ENCODE results near the gene ASB8.
"Not testable (repeated sequence)": the region's sequence is repeated elsewhere in the genome, so short reads cannot be mapped to it uniquely, and the experiment has no call there.

ASB8 gene

DNA sequence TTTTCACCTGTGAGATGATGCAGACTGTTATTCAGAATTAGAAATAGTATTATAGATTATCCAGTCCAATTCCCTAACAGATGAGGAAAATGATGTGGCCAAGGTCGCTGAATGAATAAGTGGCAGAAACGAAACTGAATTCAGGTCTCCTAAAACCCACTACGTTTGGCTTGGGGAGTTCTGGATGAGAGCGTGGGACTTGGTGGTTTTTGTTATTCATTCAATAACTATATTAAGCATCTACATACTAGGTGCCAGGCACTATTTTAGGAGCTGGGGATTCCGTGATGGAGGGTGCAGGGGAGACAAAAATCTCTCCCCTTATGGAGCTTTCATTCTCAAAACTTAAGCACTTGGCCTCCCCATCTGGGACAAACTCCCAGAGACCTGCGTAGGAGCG is 25.3 kb upstream of the ASB8 start:
- DNase-seq, result no peak

DNA sequence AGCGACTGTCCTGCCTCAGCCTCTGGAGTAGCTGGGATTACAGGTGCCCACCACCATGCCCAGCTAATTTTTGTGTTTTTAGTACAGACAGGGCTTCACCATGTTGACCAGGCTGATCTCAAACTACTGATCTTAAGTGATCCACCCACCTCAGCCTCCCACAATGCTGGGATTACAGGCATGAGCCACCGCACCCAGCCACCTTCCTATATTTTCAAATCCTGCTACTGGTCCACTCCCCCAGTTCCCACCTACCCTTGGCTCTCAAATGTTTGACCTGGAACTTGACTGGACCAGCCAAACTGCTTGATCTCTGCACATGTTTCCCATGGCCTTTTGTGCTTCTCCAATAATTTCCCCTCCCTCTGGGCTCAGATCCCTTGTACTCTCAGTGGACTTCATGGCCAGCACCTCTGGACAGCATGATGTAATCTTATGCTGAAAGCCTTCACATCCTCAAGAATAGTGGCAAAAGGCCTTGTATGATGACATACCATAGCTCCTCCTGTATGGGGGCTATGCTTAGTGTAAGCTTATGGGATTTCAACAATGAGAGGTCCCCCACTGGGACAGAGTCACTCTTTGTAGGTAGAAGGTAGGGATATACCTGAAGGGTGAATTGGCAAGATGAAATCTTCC is 23.7 kb upstream of the ASB8 start:
- DNase-seq, result no peak

- DNase-seq, result no peak
These were observed 23.1 kb upstream of the ASB8 start for GRCh38 chr12:48180424-48180823.

DNA sequence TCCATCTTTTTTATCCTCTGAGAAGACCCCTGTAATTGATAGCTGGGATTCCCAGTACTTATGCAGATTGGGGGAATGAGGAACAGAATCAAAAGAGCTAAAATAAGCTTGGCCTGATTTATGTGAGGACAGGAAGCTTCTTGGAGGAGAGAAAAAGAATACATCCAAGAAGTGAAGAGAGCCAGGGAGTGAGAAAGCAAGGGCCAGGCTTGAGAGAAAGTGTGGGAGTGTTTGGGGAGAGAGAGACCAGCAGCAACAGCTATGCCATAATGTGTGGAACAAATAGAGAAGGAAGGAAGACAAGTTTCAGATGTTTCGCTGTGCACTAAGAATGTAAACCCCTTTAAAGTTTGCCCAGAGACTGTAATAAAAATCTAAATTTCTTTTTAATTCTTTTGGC is 22.2 kb upstream of the ASB8 start:
- DNase-seq, result no peak

DNA sequence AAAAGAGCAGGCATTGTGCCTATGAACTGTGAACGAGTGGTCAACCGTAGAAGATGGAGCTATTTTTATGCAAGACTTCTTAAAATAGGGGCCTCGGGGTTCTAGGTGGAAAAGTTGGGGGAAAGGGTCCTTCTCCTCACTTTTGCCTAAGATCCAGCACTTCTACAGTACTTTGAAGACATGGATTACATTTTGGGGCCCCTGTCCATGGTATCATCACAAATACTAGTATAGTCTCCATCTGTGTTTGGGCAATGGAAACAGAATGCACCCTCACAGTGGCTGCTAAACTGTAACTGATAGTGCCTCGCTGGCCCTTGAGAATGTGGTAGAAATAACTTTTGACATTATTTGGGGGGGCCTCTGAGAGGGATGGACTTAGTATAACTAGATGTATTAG is 20.7 kb upstream of the ASB8 start:
- DNase-seq, result no peak

- DNase-seq, result no peak
These were observed 19.1 kb upstream of the ASB8 start for GRCh38 chr12:48176417-48176751.

DNA sequence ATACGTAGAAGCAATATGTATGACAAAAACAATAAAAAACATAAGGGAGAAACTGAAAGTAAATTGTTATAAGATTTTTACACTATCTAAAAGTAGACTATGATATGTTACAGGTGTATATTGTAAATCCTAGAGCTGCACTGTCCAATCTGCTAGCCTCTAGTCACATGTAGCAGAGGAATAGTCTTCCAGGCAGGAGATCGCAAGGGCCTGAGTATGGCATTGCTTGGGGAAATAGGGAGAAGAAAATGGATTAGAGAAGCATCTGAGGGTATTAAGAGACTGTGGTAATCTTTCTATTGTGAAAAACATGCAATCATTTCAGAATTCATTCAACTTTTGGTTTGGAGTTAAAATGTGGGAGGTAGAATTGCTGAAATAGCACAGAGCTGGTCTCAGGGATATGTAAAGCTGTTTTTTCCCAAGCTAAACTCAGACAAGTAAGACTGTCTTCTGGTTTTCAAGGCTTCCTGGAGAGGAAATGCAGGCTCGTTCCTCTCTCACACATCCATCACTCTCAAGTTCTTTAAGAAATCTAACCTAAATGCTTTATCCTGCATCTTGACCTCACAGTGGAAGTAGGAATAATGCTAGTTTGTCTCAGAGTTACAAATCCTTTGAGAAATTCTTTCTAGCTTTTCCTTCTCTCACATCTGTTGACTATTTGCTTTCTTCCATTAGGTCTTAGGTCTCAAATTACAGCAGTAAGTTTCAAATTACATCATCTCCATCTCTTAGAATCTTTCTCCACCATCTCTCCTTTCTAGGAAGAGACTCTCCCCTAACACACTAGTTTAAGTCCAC is 18.5 kb upstream of the ASB8 start:
- DNase-seq, result no peak

DNA sequence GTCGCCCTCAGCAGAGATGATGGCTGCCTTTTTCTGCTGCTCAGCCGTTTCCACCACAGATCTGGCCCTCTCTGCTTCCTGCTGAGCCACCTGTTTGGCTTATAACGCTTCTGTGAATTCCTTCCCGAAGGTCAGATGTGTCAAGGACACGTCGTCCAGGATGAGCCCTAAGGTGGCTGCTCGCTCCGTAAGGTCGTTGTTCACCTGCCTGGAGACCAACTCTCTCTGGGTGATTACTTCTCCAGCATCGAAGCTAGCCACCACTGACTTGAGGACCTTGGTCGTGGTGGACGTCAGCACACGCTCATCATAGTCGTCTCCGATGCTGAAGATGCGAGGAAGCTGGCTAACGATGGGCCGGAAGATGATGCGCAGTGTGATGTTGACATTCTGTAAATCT is 11.7 kb upstream of the ASB8 start:
- no peak for DNase-seq

- DNase-seq, result peak; percentile 52 to 77
These were observed 8.0 kb upstream of the ASB8 start for GRCh38 chr12:48165089-48165981.

- no peak for DNase-seq
These were observed 7.1 kb upstream of the ASB8 start for GRCh38 chr12:48164451-48164850.

- DNase-seq, result no peak
These were observed 5.9 kb upstream of the ASB8 start for GRCh38 chr12:48163150-48163747.

DNA sequence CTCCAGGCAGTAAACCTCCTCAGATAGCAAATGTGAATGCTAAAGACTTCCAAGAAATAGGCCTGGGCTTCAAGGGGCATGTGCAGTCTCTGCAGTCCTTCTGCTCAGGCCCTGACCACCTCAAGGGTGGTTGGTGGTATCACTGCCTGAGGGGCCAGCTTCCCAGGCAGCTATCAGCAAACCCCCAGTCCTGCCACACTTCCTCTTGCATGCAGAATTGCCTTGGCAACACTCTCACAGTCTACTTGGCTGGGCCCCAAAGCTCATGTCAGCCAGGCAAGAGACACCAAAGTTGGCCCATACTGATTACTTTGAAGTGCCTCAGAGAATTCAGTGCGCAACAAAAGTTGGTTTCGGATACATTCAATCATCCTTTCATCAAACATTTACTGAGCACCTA is 3.5 kb upstream of the ASB8 start:
- DNase-seq, result no peak

GRCh38 chr12:48160046-48160445 is 2.7 kb upstream of the ASB8 start:
- no peak for DNase-seq

GRCh38 chr12:48157889-48158370 is 615 bp upstream of the ASB8 start:
- peak in 1 of 2 donors; percentile 15 for DNase-seq

- no peak for DNase-seq
These were observed 680 bp downstream of the ASB8 start for GRCh38 chr12:48156652-48157017.

- DNase-seq, result not testable (repeated sequence)
These were observed 1.5 kb downstream of the ASB8 start for GRCh38 chr12:48155786-48156185.

GRCh38 chr12:48151103-48151771 is 6.1 kb downstream of the ASB8 start:
- DNase-seq, result no peak

DNA sequence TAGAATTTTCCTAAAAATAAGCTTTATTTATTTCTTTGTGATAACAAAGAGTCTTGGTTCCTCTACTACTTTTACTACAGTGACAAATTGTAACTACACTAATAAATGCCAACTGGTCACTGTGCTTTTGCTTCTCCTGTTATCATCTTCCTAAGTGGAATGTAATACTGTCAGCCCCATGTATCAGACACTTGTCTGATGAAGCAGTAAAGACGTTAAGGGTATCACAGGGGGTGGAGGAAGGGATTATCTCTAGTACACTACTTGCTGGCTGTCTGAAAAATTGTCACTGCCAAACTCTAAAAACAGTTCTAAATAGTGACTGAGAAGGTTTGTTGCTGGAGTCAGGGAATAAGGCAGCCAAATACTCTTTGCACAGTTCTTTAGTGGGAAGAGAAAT is 11.3 kb downstream of the ASB8 start:
- no peak for DNase-seq

DNA sequence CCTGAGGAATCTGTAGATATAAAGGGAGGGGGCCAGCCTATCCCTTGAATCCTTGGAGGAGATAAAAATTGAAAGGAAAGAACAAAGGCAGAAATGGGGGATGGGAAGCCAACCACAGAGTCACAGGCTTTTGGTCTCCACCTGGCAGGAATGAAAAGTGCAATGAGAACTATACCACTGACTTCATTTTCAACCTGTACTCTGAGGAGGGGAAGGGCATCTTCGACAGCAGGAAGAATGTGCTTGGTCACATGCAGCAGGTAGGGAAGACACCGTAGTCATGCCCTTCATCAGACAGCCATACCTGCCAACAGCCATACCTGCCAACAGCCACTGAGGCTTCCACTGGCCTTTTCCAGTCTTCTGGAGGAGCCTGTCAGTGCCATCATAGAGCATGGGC is 13.4 kb downstream of the ASB8 start:
- DNase-seq, result no peak

GRCh38 chr12:48142818-48143674 is 14.3 kb downstream of the ASB8 start:
- no peak for DNase-seq

DNA sequence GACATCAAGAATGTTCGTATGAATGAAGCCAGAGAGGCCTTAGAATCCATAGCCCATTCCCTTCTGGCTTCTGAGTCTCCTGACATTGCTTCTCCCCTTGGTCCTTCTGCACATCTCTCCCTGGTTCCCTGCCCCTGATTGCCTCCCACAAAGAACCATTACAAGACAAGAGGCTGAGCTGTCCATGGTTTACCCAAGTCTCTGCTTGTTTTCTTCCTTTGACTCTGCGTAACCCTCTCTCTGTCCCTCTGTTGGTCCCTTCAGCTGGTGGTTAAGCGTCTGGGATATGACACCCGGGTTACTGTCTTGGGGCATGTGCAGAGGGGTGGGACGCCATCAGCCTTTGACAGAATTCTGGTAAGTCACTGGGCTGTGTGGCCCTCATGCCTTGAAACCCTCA is 22.3 kb downstream of the ASB8 start:
- DNase-seq, result no peak

DNA sequence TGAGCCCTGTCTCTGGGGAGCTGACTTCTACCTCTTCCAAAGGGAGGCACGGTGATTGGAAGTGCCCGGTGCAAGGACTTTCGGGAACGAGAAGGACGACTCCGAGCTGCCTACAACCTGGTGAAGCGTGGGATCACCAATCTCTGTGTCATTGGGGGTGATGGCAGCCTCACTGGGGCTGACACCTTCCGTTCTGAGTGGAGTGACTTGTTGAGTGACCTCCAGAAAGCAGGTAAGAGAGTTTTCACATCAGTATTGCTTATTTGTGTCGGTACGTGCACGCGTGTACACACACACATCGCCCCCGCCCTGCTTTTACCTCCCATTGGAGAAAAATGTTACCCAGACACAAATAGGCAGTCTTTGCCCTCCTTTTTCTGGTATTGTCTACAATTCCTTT is 24.5 kb downstream of the ASB8 start:
- no peak for DNase-seq

Data from CD4-positive, alpha-beta T cell treated with Interleukin-1 beta for 1 hour (primary cell).